K562 (cell line): ENCODE results near the gene ATP5MC3.

Experiments
- CBFB ChIP-seq: sonication (generic); formaldehyde crosslinking; IDR thresholded peaks from 2 replicates; pipeline ENCODE4 v1.4.0; 2020; ENCODE audit warnings: mild to moderate bottlenecking, missing genetic modification reagents
- EP300 ChIP-seq: IDR thresholded peaks from 2 replicates; pipeline ENCODE4 v1.6.1; 2012; ENCODE audit warnings: low read length, improper control_type of control experiment
- PHF8 ChIP-seq: fragments of 200-600 bp; sonication (generic); IDR thresholded peaks from 2 replicates; pipeline ENCODE4 v1.6.1; 2012; ENCODE audit warnings: mixed run types, mild to moderate bottlenecking, inconsistent platforms, low read length, moderate library complexity, borderline replicate concordance
- POLR2AphosphoS5 ChIP-seq: IDR thresholded peaks from 2 replicates; pipeline ENCODE4 v1.6.1; 2011; ENCODE audit warnings: mild to moderate bottlenecking, low read depth, low read length, moderate library complexity; ENCODE audit not compliant: control insufficient read depth, insufficient read depth
- SMAD4 ChIP-seq: fragments of 250-450 bp; sonication (Bioruptor Pico); conservative IDR thresholded peaks from 2 replicates; pipeline ENCODE4 v1.8.0; 2021; ENCODE audit warnings: inconsistent platforms, mild to moderate bottlenecking, moderate library complexity
- SREBF2 ChIP-seq: sonication (generic); formaldehyde crosslinking; IDR thresholded peaks from 2 replicates; pipeline ENCODE4 v1.4.0; 2020; ENCODE audit warnings: mild to moderate bottlenecking, missing genetic modification reagents
- TCF7L2 ChIP-seq: fragments of 150-350 bp; IDR thresholded peaks from 2 replicates; pipeline ENCODE4 v1.6.1; 2016; ENCODE audit warnings: low read depth, mild to moderate bottlenecking, low read length, moderate library complexity
- ZNF311 ChIP-seq: fragments of 250-450 bp; sonication (Bioruptor Pico); IDR thresholded peaks from 2 replicates; pipeline ENCODE4 v1.4.0; 2020; ENCODE audit warnings: mild to moderate bottlenecking, moderate library complexity
- ZNF57 ChIP-seq: fragments of 450-650 bp; formaldehyde crosslinking; IDR thresholded peaks from 2 replicates; pipeline ENCODE4 v1.4.0; 2020; ENCODE audit warnings: mild to moderate bottlenecking, moderate library complexity
- ZNF76 ChIP-seq: fragments of 250-450 bp; sonication (Bioruptor Pico); IDR thresholded peaks from 2 replicates; pipeline ENCODE4 v1.4.0; 2020; ENCODE audit warnings: mild to moderate bottlenecking, moderate library complexity, borderline replicate concordance

- no peak for TF ChIP-seq POLR2AphosphoS5
- no peak for TF ChIP-seq TCF7L2
- no peak for TF ChIP-seq ZNF311
- no peak for TF ChIP-seq ZNF57 (CRISPR knock-in tag)
- no peak for TF ChIP-seq PHF8
- TF ChIP-seq CBFB (CRISPR knock-in tag) = no peak
- no peak for TF ChIP-seq SREBF2 (CRISPR knock-in tag)
- TF ChIP-seq SMAD4 (CRISPR knock-in tag) = no peak
- no peak for TF ChIP-seq ZNF76 (CRISPR knock-in tag)
- no peak for TF ChIP-seq EP300
Measured at GRCh38 chr2:175154661-175155082, 26.8 kb downstream of the ATP5MC3 start.
